CD4-positive, alpha-beta memory T cell (primary cell): ENCODE results near the gene MCF2L. TPM values are rescaled to one million over a fixed set of nuclear protein-coding genes. Genes with fewer than 3 reads are reported as not detected.

ENCODE experiments used
- CTCF ChIA-PET: fragments of 350-600 bp; sonication (Branson Sonifier 250); formaldehyde crosslinking; loops from one replicate; lab custom pipeline; 2021; ENCODE audit warnings: inconsistent platforms; ENCODE audit not compliant: partially characterized antibody; lab: Charles Lee
- POLR2A ChIA-PET: fragments of 350-600 bp; sonication (Branson Sonifier 250); formaldehyde crosslinking; loops from one replicate; lab custom pipeline; 2021; ENCODE audit not compliant: partially characterized antibody; lab: Charles Lee
- DNase-seq, 5 donors: peaks; one replicate each; pipeline versions ENCODE4 v3.0.0 to v3.0.0-alpha.2; 2020 to 2022; ENCODE audit warnings: mixed read lengths in 1 of 5
- H3K27ac ChIP-seq: one replicate; pipeline ENCODE4 v1.7.0; 2013; ENCODE audit warnings: low read depth, low read length
- H3K27me3 ChIP-seq: 2 replicates; pipeline ENCODE4 v1.7.0; 2013; ENCODE audit warnings: mild to moderate bottlenecking, low read length, moderate library complexity; ENCODE audit not compliant: insufficient read depth
- H3K36me3 ChIP-seq: 2 replicates; pipeline ENCODE4 v1.7.0; 2013; ENCODE audit warnings: mild to moderate bottlenecking, low read length, moderate library complexity; ENCODE audit not compliant: insufficient read depth
- H3K4me1 ChIP-seq: 2 replicates; pipeline ENCODE4 v1.7.0; 2013; ENCODE audit warnings: mild to moderate bottlenecking, low read length, moderate library complexity; ENCODE audit not compliant: insufficient read depth
- H3K4me3 ChIP-seq, 2 donors: one replicate each; pipeline ENCODE4 v1.7.0; 2013; ENCODE audit warnings: low read length in 2 of 2, mild to moderate bottlenecking in 1 of 2
- H3K9me3 ChIP-seq, 2 donors: one replicate each; pipeline ENCODE4 v1.7.0; 2013; ENCODE audit warnings: low read length in 2 of 2, control low read depth in 1 of 2; ENCODE audit not compliant: control insufficient read depth in 1 of 2
- H3K27ac Mint-ChIP-seq, 7 donors: one replicate each; pipeline ENCODE4 v1.8.0; 2020 to 2021; ENCODE audit warnings: mixed read lengths in 7 of 7, mild to moderate bottlenecking in 6 of 7, inconsistent platforms in 3 of 7, moderate library complexity in 3 of 7
- H3K27me3 Mint-ChIP-seq, 2 donors: one replicate each; pipeline ENCODE4 v1.8.0; 2020 to 2021; ENCODE audit warnings: mixed read lengths in 2 of 2
- H3K36me3 Mint-ChIP-seq, 2 donors: one replicate each; pipeline ENCODE4 v1.8.0; 2020 to 2021; ENCODE audit warnings: mixed read lengths in 2 of 2, inconsistent platforms in 1 of 2, mild to moderate bottlenecking in 1 of 2
- H3K4me1 Mint-ChIP-seq, 4 donors: one replicate each; pipeline ENCODE4 v1.8.0; 2020 to 2021; ENCODE audit warnings: mixed read lengths in 4 of 4, mild to moderate bottlenecking in 1 of 4
- H3K4me3 Mint-ChIP-seq, 8 donors: one replicate each; pipeline ENCODE4 v1.8.0; 2020 to 2021; ENCODE audit warnings: mixed read lengths in 8 of 8, mild to moderate bottlenecking in 7 of 8, moderate library complexity in 6 of 8, inconsistent platforms in 3 of 8
- H3K9me3 Mint-ChIP-seq, 8 donors: one replicate each; pipeline ENCODE4 v1.8.0; 2020 to 2021; ENCODE audit warnings: mixed read lengths in 8 of 8, mild to moderate bottlenecking in 5 of 8, inconsistent platforms in 3 of 8, moderate library complexity in 1 of 8
- intact Hi-C: fragments of 100-400 bp; cut with micrococcal nuclease; formaldehyde crosslinking; loops from one replicate; pipeline ENCODE4 v1.15.1; 2023
- polyA plus RNA-seq, 2 donors: library from polyadenylated mRNA; unstranded; fragments of 300-500 nt; fragmentation: Illumina TruSeq; gene quantifications; one replicate each; pipeline ENCODE4 v1.2.3, GENCODE V29; 2021
- total RNA-seq, 2 experiments: library from RNA; stranded (reverse); gene quantifications; one replicate each; pipeline ENCODE4 v1.2.3, GENCODE V29; 2021

The MCF2L gene
- total and polyA plus RNA-seq, 4 experiments from 2014 or later = 0.15 to 18.9 (median 10.4) TPM

DNA sequence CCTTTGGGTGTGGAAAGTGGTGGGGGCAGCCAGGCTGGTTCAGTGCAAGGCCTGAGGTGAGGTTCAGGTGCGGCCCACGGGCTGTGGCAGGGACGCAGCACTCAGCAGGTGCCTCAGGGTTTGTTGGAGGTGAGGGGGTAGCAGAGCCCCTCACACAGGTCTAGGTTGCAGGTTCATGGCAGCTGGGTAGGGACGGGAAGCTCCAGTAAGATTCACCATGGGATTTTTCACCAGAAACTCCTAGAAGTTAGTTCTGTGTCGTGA, 14.0 kb downstream of the MCF2L start:
- H3K4me1 ChIP-seq = no peaks in the 10 kb centered on the region
- no peaks in the 10 kb centered on the region for H3K36me3 ChIP-seq
- H3K4me3 ChIP-seq = no peak overlapping the region
- no peak overlapping the region for H3K4me3 Mint-ChIP-seq
- no peaks in the 10 kb centered on the region for H3K9me3 Mint-ChIP-seq
- POLR2A ChIA-PET = no interaction called here
- peaks cover 0 to 3% (median 1%) of the 10 kb centered on the region in 4 donors for H3K4me1 Mint-ChIP-seq
- no peaks in the 10 kb centered on the region for H3K9me3 ChIP-seq
- no peaks in the 10 kb centered on the region for H3K36me3 Mint-ChIP-seq
- no peak overlapping the region for H3K27ac ChIP-seq
- DNase-seq = no peak
- H3K27ac Mint-ChIP-seq = no peak overlapping the region
- no peaks in the 10 kb centered on the region for H3K27me3 ChIP-seq
- intact Hi-C loops = no loop called here
- CTCF ChIA-PET = no interaction called here
- H3K27me3 Mint-ChIP-seq = no peaks in the 10 kb centered on the region

DNA sequence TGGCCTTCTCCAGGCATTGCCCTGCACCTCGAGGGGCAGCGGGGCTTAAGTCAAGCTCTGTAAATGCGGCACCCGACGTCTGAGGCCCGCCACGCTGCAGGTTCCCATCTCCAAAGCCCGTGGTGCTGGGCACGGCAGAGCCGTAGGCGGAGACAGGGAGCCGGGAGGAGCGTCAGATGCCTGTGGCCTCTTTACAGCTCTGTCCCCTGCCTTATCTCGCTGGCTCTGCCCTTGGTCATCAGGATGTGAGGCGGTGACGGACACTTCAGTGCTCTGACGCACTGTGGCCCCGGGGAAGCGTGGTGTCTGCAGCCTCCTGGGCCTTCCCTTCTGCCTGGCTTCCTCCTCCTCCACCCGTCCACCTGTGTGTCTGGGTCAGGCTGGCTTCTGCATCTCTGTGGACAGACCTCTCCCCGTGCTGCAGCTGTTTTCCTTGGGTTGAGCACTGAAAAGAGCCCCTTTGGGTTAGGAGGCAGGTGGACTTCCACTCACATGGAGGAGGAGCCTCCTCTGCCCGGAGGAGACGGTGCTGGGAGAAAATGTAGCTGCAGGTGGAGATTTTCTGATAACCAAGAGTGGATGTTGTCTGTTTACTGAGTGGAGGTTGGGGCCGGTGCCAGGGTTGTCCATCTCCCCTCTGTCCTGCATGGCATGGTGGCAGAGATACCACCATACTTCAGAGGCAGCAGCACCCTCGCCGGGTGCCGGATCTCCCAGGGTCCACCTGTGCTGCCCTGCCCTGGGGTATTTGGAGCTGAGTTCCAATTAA, 14.6 kb downstream of the MCF2L start:
- intact Hi-C loops = no loop called here
- H3K27me3 Mint-ChIP-seq = no peaks in the 10 kb centered on the region
- Histone ChIP-seq H3K4me3 (no peak overlapping the region), H3K4me1 (no peaks in the 10 kb centered on the region), H3K27me3 (no peaks in the 10 kb centered on the region), H3K9me3 (no peaks in the 10 kb centered on the region), H3K27ac (no peak overlapping the region), H3K36me3 (no peaks in the 10 kb centered on the region)
- CTCF ChIA-PET = no interaction called here
- H3K27ac Mint-ChIP-seq = peak overlapping the region in 1 of 7 donors; percentile 60
- no peak for DNase-seq
- H3K4me1 Mint-ChIP-seq = peaks cover 0 to 3% (median 1%) of the 10 kb centered on the region in 4 donors
- no peak overlapping the region for H3K4me3 Mint-ChIP-seq
- POLR2A ChIA-PET = no interaction called here
- H3K9me3 Mint-ChIP-seq = no peaks in the 10 kb centered on the region
- H3K36me3 Mint-ChIP-seq = no peaks in the 10 kb centered on the region

DNA sequence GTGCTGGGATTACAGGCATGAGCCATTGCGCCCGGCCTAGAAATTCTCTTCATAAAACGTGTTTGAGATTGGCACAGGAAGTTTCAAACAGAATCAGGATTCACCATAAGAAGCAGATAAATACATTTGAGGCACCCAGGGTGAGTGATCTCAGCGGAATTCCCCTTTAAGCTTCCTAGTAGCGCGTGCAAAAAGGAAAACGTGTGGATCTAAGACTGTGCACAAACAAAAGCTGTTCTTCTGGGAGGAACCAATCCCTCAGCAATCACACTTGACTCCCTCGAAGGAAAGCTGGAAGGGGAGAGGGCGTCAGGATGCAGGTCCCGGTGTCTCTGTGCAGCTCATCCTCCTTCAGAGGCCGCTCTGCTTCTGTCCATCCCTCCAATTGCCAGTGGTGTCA, 15.5 kb downstream of the MCF2L start:
- H3K36me3 Mint-ChIP-seq = peaks cover 0 to under 1% of the 10 kb centered on the region in 2 donors
- H3K27me3 Mint-ChIP-seq = no peaks in the 10 kb centered on the region
- H3K27ac Mint-ChIP-seq = no peak overlapping the region
- DNase-seq = no peak
- Histone ChIP-seq H3K9me3 (no peaks in the 10 kb centered on the region), H3K27me3 (no peaks in the 10 kb centered on the region), H3K36me3 (no peaks in the 10 kb centered on the region), H3K27ac (no peak overlapping the region), H3K4me1 (no peaks in the 10 kb centered on the region), H3K4me3 (no peak overlapping the region)
- no peak overlapping the region for H3K4me3 Mint-ChIP-seq
- no peaks in the 10 kb centered on the region for H3K9me3 Mint-ChIP-seq
- intact Hi-C loops = no loop called here
- POLR2A ChIA-PET = no interaction called here
- peaks cover 0 to 3% (median 1%) of the 10 kb centered on the region in 4 donors for H3K4me1 Mint-ChIP-seq
- CTCF ChIA-PET = no interaction called here

DNA sequence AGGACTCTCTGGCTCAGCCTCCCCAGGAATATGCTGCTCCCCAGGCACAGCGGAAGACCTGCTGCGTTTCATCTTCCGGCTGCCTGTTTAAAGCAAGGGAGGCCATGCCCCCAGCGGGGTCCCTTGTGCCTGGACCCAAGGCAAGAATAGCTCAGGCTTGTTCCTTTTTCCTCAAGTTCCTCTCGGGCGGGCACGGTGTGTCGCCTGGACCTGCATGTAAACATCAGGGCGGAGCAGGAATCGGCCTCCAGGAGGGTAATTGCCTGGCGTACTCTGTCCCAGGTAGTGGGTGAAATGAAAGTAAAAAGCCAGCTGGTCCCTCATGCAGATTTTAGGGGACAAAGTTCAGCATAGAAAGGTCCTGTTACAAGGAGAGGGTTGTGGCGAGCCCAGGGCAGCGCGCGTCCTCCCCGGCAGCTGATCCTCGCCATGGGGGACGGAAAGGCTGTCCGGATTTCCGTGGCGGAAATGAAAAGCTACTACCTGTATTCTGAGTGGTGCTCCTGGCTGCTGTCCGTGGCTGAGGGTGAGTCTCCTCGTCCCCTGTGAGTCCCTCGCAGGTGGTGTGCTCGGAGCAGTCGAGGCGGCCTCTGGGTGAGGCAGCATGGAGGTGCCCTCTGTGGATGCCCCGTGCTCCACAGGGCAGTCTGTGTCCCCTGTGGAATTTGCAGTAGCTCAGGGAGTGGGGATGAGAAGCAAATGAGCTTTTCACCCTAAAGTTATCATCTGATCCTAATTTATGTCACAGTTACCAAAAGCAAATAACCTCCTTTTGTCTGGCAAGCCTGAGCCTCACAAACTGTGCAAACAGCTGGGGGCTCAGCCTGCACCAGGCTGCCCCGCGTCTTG, 16.2 kb downstream of the MCF2L start:
- no peak for DNase-seq
- no peaks in the 10 kb centered on the region for H3K27me3 Mint-ChIP-seq
- intact Hi-C loops = no loop called here
- no peaks in the 10 kb centered on the region for H3K27me3 ChIP-seq
- no peaks in the 10 kb centered on the region for H3K36me3 ChIP-seq
- peaks cover 0 to 7% of the 10 kb centered on the region in 2 donors for H3K36me3 Mint-ChIP-seq
- H3K4me3 Mint-ChIP-seq = peak overlapping the region in 4 of 8 donors; percentile 17 to 41 (median 31)
- peak overlapping the region in 1 of 7 donors; percentile 7 for H3K27ac Mint-ChIP-seq
- no peaks in the 10 kb centered on the region for H3K9me3 Mint-ChIP-seq
- H3K27ac ChIP-seq = no peak overlapping the region
- CTCF ChIA-PET = no interaction called here
- POLR2A ChIA-PET = no interaction called here
- H3K4me3 ChIP-seq = no peak overlapping the region
- H3K9me3 ChIP-seq = no peaks in the 10 kb centered on the region
- no peaks in the 10 kb centered on the region for H3K4me1 ChIP-seq
- H3K4me1 Mint-ChIP-seq = peaks cover 0 to 3% (median 1%) of the 10 kb centered on the region in 4 donors

DNA sequence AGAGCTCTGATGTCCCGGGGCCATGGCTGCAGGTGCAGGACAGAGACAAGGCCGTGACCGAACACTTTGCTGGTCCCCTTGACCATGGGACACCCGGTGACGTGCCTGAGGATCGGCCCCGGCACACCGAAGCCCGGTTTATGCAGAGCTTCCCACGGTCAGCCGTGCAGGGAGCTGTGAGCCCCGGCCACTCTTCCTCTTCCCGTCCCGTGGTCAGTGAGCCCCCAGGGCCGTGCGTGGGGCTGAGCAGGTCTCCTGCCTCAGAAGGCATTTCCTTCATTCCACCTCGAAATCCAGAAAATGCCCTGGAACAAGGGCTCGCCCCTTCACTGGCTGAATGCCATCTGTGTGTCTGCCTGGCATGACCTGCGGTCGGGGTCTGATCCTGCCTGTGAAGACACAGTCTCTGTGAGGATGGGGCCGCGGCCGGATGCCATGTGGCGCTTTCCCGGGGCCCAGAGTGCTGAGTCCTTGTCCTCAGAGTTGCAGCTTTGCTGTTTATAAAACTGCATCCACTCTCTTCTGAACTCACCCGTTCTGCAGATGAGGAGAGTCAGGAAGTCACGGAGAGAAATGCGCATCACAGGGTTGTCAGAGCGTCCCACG, 16.9 kb downstream of the MCF2L start:
- ChIA-PET POLR2A (no interaction called here), CTCF (no interaction called here)
- Histone ChIP-seq H3K27ac (no peak overlapping the region), H3K4me3 (no peak overlapping the region), H3K27me3 (no peaks in the 10 kb centered on the region), H3K9me3 (no peaks in the 10 kb centered on the region), H3K4me1 (no peaks in the 10 kb centered on the region), H3K36me3 (no peaks in the 10 kb centered on the region)
- DNase-seq = no peak
- Mint-ChIP-seq H3K27me3 (no peaks in the 10 kb centered on the region), H3K4me1 (peaks cover 0 to 3% (median 1%) of the 10 kb centered on the region in 4 donors), H3K36me3 (peaks cover 0 to 12% of the 10 kb centered on the region in 2 donors), H3K27ac (peak overlapping the region in 1 of 7 donors; percentile 23), H3K4me3 (no peak overlapping the region), H3K9me3 (no peaks in the 10 kb centered on the region)
- intact Hi-C loops = no loop called here

DNA sequence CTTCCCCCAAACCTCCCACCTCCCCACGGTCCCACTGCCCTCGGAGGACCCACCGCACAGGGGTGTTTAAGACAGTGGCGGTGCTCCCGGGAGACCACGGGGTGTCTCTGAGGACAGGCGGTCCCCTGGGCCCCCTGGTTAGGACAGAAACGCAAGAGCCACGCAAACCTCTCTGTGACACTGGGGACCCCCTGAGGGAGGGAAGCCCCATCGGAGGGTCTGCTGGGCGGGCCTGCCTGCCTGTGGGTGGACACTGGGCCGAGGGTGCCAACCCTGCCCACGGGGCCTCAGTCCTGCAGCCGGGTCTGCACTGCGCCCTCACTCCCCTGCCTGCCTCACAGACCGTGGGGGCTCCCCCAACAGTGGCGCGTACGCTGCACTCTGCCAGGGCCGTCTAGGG, 17.5 kb downstream of the MCF2L start:
- Mint-ChIP-seq H3K36me3 (peaks cover 1 to 12% of the 10 kb centered on the region in 2 donors), H3K27me3 (no peaks in the 10 kb centered on the region), H3K4me3 (no peak overlapping the region), H3K27ac (no peak overlapping the region), H3K4me1 (peaks cover 0 to 3% (median 1%) of the 10 kb centered on the region in 4 donors), H3K9me3 (no peaks in the 10 kb centered on the region)
- no peak overlapping the region for H3K27ac ChIP-seq
- CTCF ChIA-PET = no interaction called here
- H3K4me3 ChIP-seq = no peak overlapping the region
- H3K36me3 ChIP-seq = no peaks in the 10 kb centered on the region
- H3K9me3 ChIP-seq = no peaks in the 10 kb centered on the region
- intact Hi-C loops = no loop called here
- no peaks in the 10 kb centered on the region for H3K4me1 ChIP-seq
- H3K27me3 ChIP-seq = no peaks in the 10 kb centered on the region
- no peak for DNase-seq
- POLR2A ChIA-PET = no interaction called here

DNA sequence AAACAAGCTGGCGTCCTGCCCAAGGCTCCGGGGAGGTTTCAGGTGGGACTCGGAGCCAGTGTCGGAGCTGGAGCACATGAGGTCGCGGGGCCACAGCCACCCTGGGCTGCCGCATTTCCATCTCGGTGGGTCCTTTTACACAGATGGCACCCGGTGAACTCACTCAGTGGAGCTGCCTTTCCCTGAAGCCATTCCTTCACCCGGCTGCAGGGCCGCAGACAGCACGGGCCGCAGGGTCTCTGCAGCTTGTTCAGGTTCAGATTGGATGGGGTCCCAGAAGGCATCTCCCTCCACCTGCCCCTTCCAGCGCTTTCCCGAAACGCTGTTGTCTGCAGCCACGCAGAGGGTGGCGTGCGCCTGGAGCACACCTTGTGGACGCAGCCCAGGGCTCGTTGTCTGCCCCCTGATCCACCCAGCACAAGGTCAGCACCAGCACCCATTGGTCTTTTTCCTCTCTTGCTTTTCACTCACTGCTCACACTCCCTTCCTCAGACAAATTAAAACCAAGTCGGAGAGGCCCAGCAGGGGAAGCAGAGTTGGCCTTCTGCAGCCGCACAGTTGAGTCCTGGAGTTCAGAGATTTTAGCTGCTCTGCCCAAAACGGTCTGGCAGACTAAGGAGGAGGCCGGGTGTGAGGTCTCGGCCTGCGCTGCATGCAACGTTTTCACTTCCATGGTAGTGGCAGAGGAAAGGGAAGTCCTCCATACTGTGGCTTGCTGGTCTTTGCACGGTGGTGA, 18.1 kb downstream of the MCF2L start:
- Histone ChIP-seq H3K36me3 (no peaks in the 10 kb centered on the region), H3K27ac (no peak overlapping the region), H3K4me1 (no peaks in the 10 kb centered on the region), H3K27me3 (no peaks in the 10 kb centered on the region), H3K9me3 (no peaks in the 10 kb centered on the region), H3K4me3 (no peak overlapping the region)
- POLR2A ChIA-PET = no interaction called here
- H3K36me3 Mint-ChIP-seq = peaks cover 1 to 12% of the 10 kb centered on the region in 2 donors
- intact Hi-C loops = no loop called here
- H3K27ac Mint-ChIP-seq = no peak overlapping the region
- CTCF ChIA-PET = no interaction called here
- H3K9me3 Mint-ChIP-seq = no peaks in the 10 kb centered on the region
- no peak overlapping the region for H3K4me3 Mint-ChIP-seq
- H3K27me3 Mint-ChIP-seq = no peaks in the 10 kb centered on the region
- peaks cover 0 to 1% (median under 1%) of the 10 kb centered on the region in 4 donors for H3K4me1 Mint-ChIP-seq
- DNase-seq = no peak
